Stomach (tissue), 9 donors: ENCODE measurements around the gene UCKL1. TPM values are rescaled to one million over a fixed set of nuclear protein-coding genes. Genes with fewer than 3 reads are reported as not detected.
A peak's percentile ranks its signal among the peaks of the same experiment; 100 is the strongest.

Experiments
- DNase-seq, 2 donors: peaks; one replicate each; pipeline versions ENCODE4 v3.0.0 to v3.0.0-alpha.2; 2013 to 2019
- H3K27ac ChIP-seq, 5 donors: fragments of 200-600 bp in 4 of 5; sonication (generic) in 4 of 5; one replicate each; pipeline ENCODE4 v1.5.1; 2013 to 2019; ENCODE audit warnings: mild to moderate bottlenecking in 1 of 5, moderate library complexity in 1 of 5
- H3K27me3 ChIP-seq, 3 donors: fragments of 200-600 bp; sonication (generic); one replicate each; pipeline ENCODE4 v1.5.1; 2017 to 2019; ENCODE audit warnings: mixed run types in 1 of 3
- H3K36me3 ChIP-seq, 4 donors: fragments of 200-600 bp; sonication (generic); 1 replicate in 3 of 4; 2 replicates in 1 of 4; pipeline ENCODE4 v1.5.1; 2016 to 2019
- H3K4me1 ChIP-seq, 4 donors: fragments of 200-600 bp; sonication (generic); one replicate each; pipeline ENCODE4 v1.5.1; 2016 to 2019
- H3K4me3 ChIP-seq, 4 donors: fragments of 200-600 bp; sonication (generic) in 3 of 4; one replicate each; pipeline ENCODE4 v1.5.1; 2016 to 2019; ENCODE audit warnings: mild to moderate bottlenecking in 1 of 4
- H3K9me3 ChIP-seq, 4 donors: fragments of 200-600 bp; sonication (generic); one replicate each; pipeline ENCODE4 v1.5.1; 2016 to 2019
- CTCF ChIP-seq, 7 experiments: fragments of 450-650 bp in 4 of 7; fragments of 200-600 bp in 3 of 7; sonication (generic) in 3 of 7; IDR thresholded peaks; one replicate each; pipeline ENCODE4 v1.5.1; 2016 to 2019; ENCODE audit warnings: antibody characterized with exemption in 7 of 7, control low read depth in 2 of 7, mild to moderate bottlenecking in 1 of 7
- EP300 ChIP-seq: sonication (generic); formaldehyde crosslinking; IDR thresholded peaks from one replicate; pipeline ENCODE4 v1.6.1; 2017; ENCODE audit warnings: antibody characterized with exemption
- POLR2A ChIP-seq, 4 donors: fragments of 450-650 bp; IDR thresholded peaks; one replicate each; pipeline ENCODE4 v1.6.1; 2016; ENCODE audit warnings: antibody characterized with exemption in 4 of 4, control low read depth in 2 of 4, mild to moderate bottlenecking in 1 of 4, moderate library complexity in 1 of 4
- POLR2AphosphoS5 ChIP-seq, 3 donors: sonication (generic); formaldehyde crosslinking; IDR thresholded peaks; one replicate each; pipeline ENCODE4 v1.6.1; 2016; ENCODE audit warnings: antibody characterized with exemption in 3 of 3
- WGBS, 5 donors: extraction: QIAGEN DNeasy Blood & Tissue Kit in 3 of 5; methylation state at CpG; one replicate each; pipeline versions ENCODE4 v1.1.5 to v1.1.7; 2013 to 2018; 5-methylcytosine and 5-hydroxymethylcytosine counted together
- intact Hi-C: fragments of 100-400 bp; cut with DNase I; formaldehyde crosslinking; loops from one replicate; pipeline ENCODE4 v1.15.1; 2023; ENCODE audit warnings: low total_unique reads
- polyA plus RNA-seq, 3 donors: library from polyadenylated mRNA; stranded (reverse); fragments of 200-250 nt; gene quantifications; one replicate each; pipeline ENCODE4 v1.2.3, GENCODE V29; 2013
- total RNA-seq, 5 donors: library from RNA; depleted of rRNA; stranded (reverse); fragments of >200 nt; gene quantifications; one replicate each; pipeline versions ENCODE4 v1.1.0 to v1.2.3, GENCODE V29; 2014 to 2016
- donor health status: healthy with polysubstance abuse.
- donor health status: Bipolar disorder and iron deficiency.
- donor health status: healthy.

Gene UCKL1
- total and polyA plus RNA-seq, 8 donors: 17.7 to 107 (median 32.2) TPM

- H3K9me3 ChIP-seq: no peaks in the 10 kb centered on the region
- peak overlapping the region in 2 of 5 donors; percentile 36 to 40 for H3K27ac ChIP-seq
- H3K4me1 ChIP-seq: peaks cover 44 to 97% (median 67%) of the 10 kb centered on the region in 4 donors
- 64 to 77% (median 76%) methylated on average over 3 of the region's 3 CpGs for WGBS, 5 donors
- no peak for TF ChIP-seq EP300
- TF ChIP-seq CTCF (IDR thresholded peaks at IDR 0.05): no peak
- TF ChIP-seq POLR2AphosphoS5 (IDR thresholded peaks at IDR 0.05): no peak
- no peak for TF ChIP-seq POLR2A (IDR thresholded peaks at IDR 0.05)
- intact Hi-C loops: no loop called here
- no peak overlapping the region for H3K4me3 ChIP-seq
- DNase-seq: no peak
- H3K27me3 ChIP-seq: no peaks in the 10 kb centered on the region
- H3K36me3 ChIP-seq: peaks cover 0 to 11% (median 3%) of the 10 kb centered on the region in 4 donors
These were observed 55.8 kb downstream of the UCKL1 start for GRCh38 chr20:63900413-63900812.

GRCh38 chr20:63898882-63899558 is 57.2 kb downstream of the UCKL1 start:
- Histone ChIP-seq H3K36me3 (peaks cover 0 to 7% (median 3%) of the 10 kb centered on the region in 4 donors), H3K9me3 (no peaks in the 10 kb centered on the region), H3K27ac (peak overlapping the region in 4 of 5 donors; percentile 59 to 95 (median 88)), H3K27me3 (no peaks in the 10 kb centered on the region), H3K4me1 (peaks cover 43 to 93% (median 66%) of the 10 kb centered on the region in 4 donors), H3K4me3 (no peak overlapping the region)
- intact Hi-C loops: no loop called here
- 71 to 83% (median 81%) methylated on average over 10 of the region's 10 CpGs for WGBS, 5 donors
- no peak for DNase-seq
- TF ChIP-seq POLR2A (IDR thresholded peaks at IDR 0.05) (no peak), POLR2AphosphoS5 (IDR thresholded peaks at IDR 0.05) (no peak), CTCF (IDR thresholded peaks at IDR 0.05) (no peak), EP300 (no peak)

- WGBS, 5 donors: 43 to 70% (median 59%) methylated on average over 6 of the region's 6 CpGs
- peak in 1 of 2 donors; percentile 26 for DNase-seq
- intact Hi-C loops: no loop called here
- H3K4me3 ChIP-seq: peak overlapping the region in 1 of 4 donors; percentile 61
- peaks cover 0 to 7% (median 3%) of the 10 kb centered on the region in 4 donors for H3K36me3 ChIP-seq
- TF ChIP-seq CTCF (IDR thresholded peaks at IDR 0.05): no peak
- TF ChIP-seq POLR2AphosphoS5 (IDR thresholded peaks at IDR 0.05): peak in 1 of 3 donors; percentile 3
- no peaks in the 10 kb centered on the region for H3K9me3 ChIP-seq
- H3K27me3 ChIP-seq: no peaks in the 10 kb centered on the region
- peak overlapping the region; percentile 59 to 95 (median 88) for H3K27ac ChIP-seq
- H3K4me1 ChIP-seq: peaks cover 43 to 86% (median 67%) of the 10 kb centered on the region in 4 donors
These were observed 58.1 kb downstream of the UCKL1 start for GRCh38 chr20:63897978-63898561.

- H3K27me3 ChIP-seq: no peaks in the 10 kb centered on the region
- peak overlapping the region; percentile 87 to 95 (median 89) for H3K27ac ChIP-seq
- no peak for TF ChIP-seq EP300
- TF ChIP-seq POLR2AphosphoS5 (IDR thresholded peaks at IDR 0.05): peak in 1 of 3 donors; percentile 64
- intact Hi-C loops: no loop called here
- peaks cover 0 to 12% (median 7%) of the 10 kb centered on the region in 4 donors for H3K36me3 ChIP-seq
- peaks cover 41 to 70% (median 62%) of the 10 kb centered on the region in 4 donors for H3K4me1 ChIP-seq
- peak; percentile 81 to 83 for DNase-seq
- H3K9me3 ChIP-seq: no peaks in the 10 kb centered on the region
- H3K4me3 ChIP-seq: peak overlapping the region; percentile 61 to 73 (median 69)
- WGBS, 5 donors: 5 to 9% (median 8%) methylated on average over 17 to 18 of the region's 18 CpGs
These were observed 59.7 kb downstream of the UCKL1 start for GRCh38 chr20:63896264-63897105.
